NCI-H2081 treated with DMSO at 0.1 percent for 48 hours (cell line): ENCODE measurements around the gene MS4A2.
"Not testable (repeated sequence)": the region's sequence is repeated elsewhere in the genome, so short reads cannot be mapped to it uniquely, and the experiment has no call there.

Experiments used
- DNase-seq: peaks from one replicate; lab custom pipeline; 2025; lab: John Stamatoyannopoulos, UW

The MS4A2 gene

GRCh38 chr11:60088364-60088763, at the start of gene MS4A2:
MS4A2 (plus strand) TSS chr11:60088664; CDS start chr11:60088766, 102 bp downstream.
- DNase-seq: no peak

- DNase-seq: no peak
Measured at GRCh38 chr11:60040109-60040508, 48.4 kb upstream of the MS4A2 start, which contains the start of gene OOSP2. OOSP2 (plus strand) TSS chr11:60040409; CDS start chr11:60040460, 51 bp downstream.

- DNase-seq: not testable (repeated sequence)
Measured at GRCh38 chr11:60050422-60050821, 38.0 kb upstream of the MS4A2 start.

- DNase-seq: not testable (repeated sequence)
Measured at GRCh38 chr11:60050839-60051238, 37.6 kb upstream of the MS4A2 start.

GRCh38 chr11:60056349-60056969, 32.0 kb upstream of the MS4A2 start, which contains the start of gene MS4A3:
MS4A3 (plus strand) TSS chr11:60056665; CDS start chr11:60061161, 4,496 bp downstream.
- DNase-seq: no peak

- DNase-seq: no peak
Measured at GRCh38 chr11:60059052-60059451, 29.4 kb upstream of the MS4A2 start.

GRCh38 chr11:60059521-60060240, 28.8 kb upstream of the MS4A2 start:
- DNase-seq: no peak

GRCh38 chr11:60064111-60064510, 24.4 kb upstream of the MS4A2 start:
- no peak for DNase-seq

GRCh38 chr11:60065801-60066200, 22.7 kb upstream of the MS4A2 start:
- no peak for DNase-seq

- DNase-seq: no peak
Measured at GRCh38 chr11:60069450-60069849, 19.0 kb upstream of the MS4A2 start.

- DNase-seq: not testable (repeated sequence)
Measured at GRCh38 chr11:60071644-60072043, 16.8 kb upstream of the MS4A2 start.

- DNase-seq: no peak
Measured at GRCh38 chr11:60077216-60077817, 11.1 kb upstream of the MS4A2 start.

- DNase-seq: no peak
Measured at GRCh38 chr11:60077981-60078380, 10.5 kb upstream of the MS4A2 start.

GRCh38 chr11:60078745-60079144, 9.7 kb upstream of the MS4A2 start:
- DNase-seq: no peak

GRCh38 chr11:60080535-60080934, 7.9 kb upstream of the MS4A2 start:
- no peak for DNase-seq

- no peak for DNase-seq
Measured at GRCh38 chr11:60084631-60085273, 3.7 kb upstream of the MS4A2 start.

GRCh38 chr11:60085909-60086308, 2.6 kb upstream of the MS4A2 start:
- DNase-seq: no peak

- DNase-seq: no peak
Measured at GRCh38 chr11:60087239-60087638, 1.2 kb upstream of the MS4A2 start.

GRCh38 chr11:60095477-60096120, 7.1 kb downstream of the MS4A2 start:
- DNase-seq: no peak

- no peak for DNase-seq
Measured at GRCh38 chr11:60097189-60097588, 8.7 kb downstream of the MS4A2 start.

- no peak for DNase-seq
Measured at GRCh38 chr11:60098508-60098907, 10.0 kb downstream of the MS4A2 start.

GRCh38 chr11:60100516-60100915, 12.1 kb downstream of the MS4A2 start:
- DNase-seq: no peak
